Liver (tissue), 3 donors: ENCODE results near the gene ITPRIPL2.

Experiments used
- JUND ChIP-seq, 2 donors: IDR thresholded peaks; 2 replicates each; pipeline ENCODE4 v1.6.1; 2016; ENCODE audit warnings: antibody characterized with exemption in 2 of 2
- RAD21 ChIP-seq, 2 donors: IDR thresholded peaks; 2 replicates each; pipeline ENCODE4 v1.6.1; 2016; ENCODE audit warnings: antibody characterized with exemption in 2 of 2, mild to moderate bottlenecking in 2 of 2
- SP1 ChIP-seq: IDR thresholded peaks from 2 replicates; pipeline ENCODE4 v1.6.1; 2018; ENCODE audit warnings: antibody characterized with exemption, mild to moderate bottlenecking
- TAF1 ChIP-seq: conservative IDR thresholded peaks from 2 replicates; pipeline ENCODE4 v1.6.1; 2016; ENCODE audit warnings: antibody characterized with exemption, mild to moderate bottlenecking
- TF ChIP-seq, protein P1 (sequence below): IDR thresholded peaks from 2 replicates; pipeline ENCODE4 v1.6.1; 2016; ENCODE audit warnings: antibody characterized with exemption, mild to moderate bottlenecking
- TF ChIP-seq, protein P2 (sequence below): fragments of 150-350 bp; IDR thresholded peaks from 2 replicates; pipeline ENCODE4 v1.5.1; 2017; ENCODE audit warnings: improper control_type of control experiment, low read depth, low read length; ENCODE audit not compliant: missing input control
- donor health status: healthy.
- donor health status: healthy.

DNA sequence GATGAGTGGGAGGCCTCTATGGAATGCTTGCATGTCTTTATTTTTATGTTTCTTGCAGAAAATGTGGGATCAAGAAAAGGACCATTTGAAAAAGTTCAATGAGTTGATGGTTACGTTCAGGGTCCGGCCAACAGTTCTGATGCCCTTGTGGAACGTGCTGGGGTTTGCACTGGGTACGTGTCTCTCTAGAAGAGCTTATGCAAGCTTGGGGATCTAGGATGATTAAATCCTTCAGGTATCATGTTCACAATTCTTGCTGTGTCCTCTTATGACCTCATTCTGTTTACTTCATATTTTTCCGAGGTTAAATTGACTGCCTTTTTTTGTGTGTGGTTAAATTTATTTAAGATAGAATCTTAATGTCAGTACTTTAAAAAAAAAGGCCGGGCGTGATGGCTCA is 39.9 kb upstream of the ITPRIPL2 start:
- TF ChIP-seq, protein P1, sequence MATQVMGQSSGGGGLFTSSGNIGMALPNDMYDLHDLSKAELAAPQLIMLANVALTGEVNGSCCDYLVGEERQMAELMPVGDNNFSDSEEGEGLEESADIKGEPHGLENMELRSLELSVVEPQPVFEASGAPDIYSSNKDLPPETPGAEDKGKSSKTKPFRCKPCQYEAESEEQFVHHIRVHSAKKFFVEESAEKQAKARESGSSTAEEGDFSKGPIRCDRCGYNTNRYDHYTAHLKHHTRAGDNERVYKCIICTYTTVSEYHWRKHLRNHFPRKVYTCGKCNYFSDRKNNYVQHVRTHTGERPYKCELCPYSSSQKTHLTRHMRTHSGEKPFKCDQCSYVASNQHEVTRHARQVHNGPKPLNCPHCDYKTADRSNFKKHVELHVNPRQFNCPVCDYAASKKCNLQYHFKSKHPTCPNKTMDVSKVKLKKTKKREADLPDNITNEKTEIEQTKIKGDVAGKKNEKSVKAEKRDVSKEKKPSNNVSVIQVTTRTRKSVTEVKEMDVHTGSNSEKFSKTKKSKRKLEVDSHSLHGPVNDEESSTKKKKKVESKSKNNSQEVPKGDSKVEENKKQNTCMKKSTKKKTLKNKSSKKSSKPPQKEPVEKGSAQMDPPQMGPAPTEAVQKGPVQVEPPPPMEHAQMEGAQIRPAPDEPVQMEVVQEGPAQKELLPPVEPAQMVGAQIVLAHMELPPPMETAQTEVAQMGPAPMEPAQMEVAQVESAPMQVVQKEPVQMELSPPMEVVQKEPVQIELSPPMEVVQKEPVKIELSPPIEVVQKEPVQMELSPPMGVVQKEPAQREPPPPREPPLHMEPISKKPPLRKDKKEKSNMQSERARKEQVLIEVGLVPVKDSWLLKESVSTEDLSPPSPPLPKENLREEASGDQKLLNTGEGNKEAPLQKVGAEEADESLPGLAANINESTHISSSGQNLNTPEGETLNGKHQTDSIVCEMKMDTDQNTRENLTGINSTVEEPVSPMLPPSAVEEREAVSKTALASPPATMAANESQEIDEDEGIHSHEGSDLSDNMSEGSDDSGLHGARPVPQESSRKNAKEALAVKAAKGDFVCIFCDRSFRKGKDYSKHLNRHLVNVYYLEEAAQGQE, result no peak
- TF ChIP-seq, protein P2, sequence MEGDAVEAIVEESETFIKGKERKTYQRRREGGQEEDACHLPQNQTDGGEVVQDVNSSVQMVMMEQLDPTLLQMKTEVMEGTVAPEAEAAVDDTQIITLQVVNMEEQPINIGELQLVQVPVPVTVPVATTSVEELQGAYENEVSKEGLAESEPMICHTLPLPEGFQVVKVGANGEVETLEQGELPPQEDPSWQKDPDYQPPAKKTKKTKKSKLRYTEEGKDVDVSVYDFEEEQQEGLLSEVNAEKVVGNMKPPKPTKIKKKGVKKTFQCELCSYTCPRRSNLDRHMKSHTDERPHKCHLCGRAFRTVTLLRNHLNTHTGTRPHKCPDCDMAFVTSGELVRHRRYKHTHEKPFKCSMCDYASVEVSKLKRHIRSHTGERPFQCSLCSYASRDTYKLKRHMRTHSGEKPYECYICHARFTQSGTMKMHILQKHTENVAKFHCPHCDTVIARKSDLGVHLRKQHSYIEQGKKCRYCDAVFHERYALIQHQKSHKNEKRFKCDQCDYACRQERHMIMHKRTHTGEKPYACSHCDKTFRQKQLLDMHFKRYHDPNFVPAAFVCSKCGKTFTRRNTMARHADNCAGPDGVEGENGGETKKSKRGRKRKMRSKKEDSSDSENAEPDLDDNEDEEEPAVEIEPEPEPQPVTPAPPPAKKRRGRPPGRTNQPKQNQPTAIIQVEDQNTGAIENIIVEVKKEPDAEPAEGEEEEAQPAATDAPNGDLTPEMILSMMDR, result no peak
- no peak for TF ChIP-seq JUND (IDR thresholded peaks at IDR 0.05)
- no peak for TF ChIP-seq RAD21 (IDR thresholded peaks at IDR 0.05)
- TF ChIP-seq SP1, result no peak
- no peak for TF ChIP-seq TAF1
